Vagina (tissue), 2 donors: Measurements from ENCODE around the gene TCAIM.

ENCODE experiments used
- CTCF ChIP-seq, 3 experiments: fragments of 450-650 bp in 2 of 3; fragments of 200-600 bp in 1 of 3; sonication (generic) in 1 of 3; IDR thresholded peaks; one replicate each; pipeline ENCODE4 v1.5.1; 2017 to 2019; ENCODE audit warnings: antibody characterized with exemption in 3 of 3, mild to moderate bottlenecking in 2 of 3, moderate library complexity in 2 of 3
- POLR2A ChIP-seq, 2 donors: fragments of 450-650 bp; IDR thresholded peaks; one replicate each; pipeline ENCODE4 v1.6.1; 2017; ENCODE audit warnings: antibody characterized with exemption in 2 of 2, mild to moderate bottlenecking in 2 of 2, moderate library complexity in 2 of 2
- POLR2AphosphoS5 ChIP-seq, 2 donors: sonication (generic); formaldehyde crosslinking; IDR thresholded peaks; one replicate each; pipeline ENCODE4 v1.9.0; 2017; ENCODE audit warnings: antibody characterized with exemption in 2 of 2, mild to moderate bottlenecking in 2 of 2, low read depth in 1 of 2; ENCODE audit not compliant: insufficient read depth in 1 of 2

GRCh38 chr3:44439499-44440295 is 101.1 kb downstream of the TCAIM start:
- TF ChIP-seq CTCF (IDR thresholded peaks at IDR 0.05), result no peak
- TF ChIP-seq POLR2A (IDR thresholded peaks at IDR 0.05), result no peak
- no peak for TF ChIP-seq POLR2AphosphoS5 (IDR thresholded peaks at IDR 0.05; ENCODE audit: insufficient read depth in 1 of 2, low read depth in 1 of 2)
